Retinal pigment epithelial cell (primary cell): ENCODE results near the gene TMEM97.
"Not testable (repeated sequence)": the region's sequence is repeated elsewhere in the genome, so short reads cannot be mapped to it uniquely, and the experiment has no call there.

Experiments
- DNase-seq: peaks from one replicate; pipeline ENCODE4 v3.0.0-alpha.2; 2010; ENCODE audit warnings: low read depth
- H3K4me3 ChIP-seq: 2 replicates; pipeline ENCODE4 v1.5.1; 2011; ENCODE audit warnings: mild to moderate bottlenecking, low read length, control low read depth, moderate library complexity
- TF ChIP-seq, protein P1 (sequence below): conservative IDR thresholded peaks from 2 replicates; pipeline ENCODE4 v1.5.1; 2011; ENCODE audit warnings: low read depth, low read length, control low read depth, inconsistent platforms

The TMEM97 gene

DNA sequence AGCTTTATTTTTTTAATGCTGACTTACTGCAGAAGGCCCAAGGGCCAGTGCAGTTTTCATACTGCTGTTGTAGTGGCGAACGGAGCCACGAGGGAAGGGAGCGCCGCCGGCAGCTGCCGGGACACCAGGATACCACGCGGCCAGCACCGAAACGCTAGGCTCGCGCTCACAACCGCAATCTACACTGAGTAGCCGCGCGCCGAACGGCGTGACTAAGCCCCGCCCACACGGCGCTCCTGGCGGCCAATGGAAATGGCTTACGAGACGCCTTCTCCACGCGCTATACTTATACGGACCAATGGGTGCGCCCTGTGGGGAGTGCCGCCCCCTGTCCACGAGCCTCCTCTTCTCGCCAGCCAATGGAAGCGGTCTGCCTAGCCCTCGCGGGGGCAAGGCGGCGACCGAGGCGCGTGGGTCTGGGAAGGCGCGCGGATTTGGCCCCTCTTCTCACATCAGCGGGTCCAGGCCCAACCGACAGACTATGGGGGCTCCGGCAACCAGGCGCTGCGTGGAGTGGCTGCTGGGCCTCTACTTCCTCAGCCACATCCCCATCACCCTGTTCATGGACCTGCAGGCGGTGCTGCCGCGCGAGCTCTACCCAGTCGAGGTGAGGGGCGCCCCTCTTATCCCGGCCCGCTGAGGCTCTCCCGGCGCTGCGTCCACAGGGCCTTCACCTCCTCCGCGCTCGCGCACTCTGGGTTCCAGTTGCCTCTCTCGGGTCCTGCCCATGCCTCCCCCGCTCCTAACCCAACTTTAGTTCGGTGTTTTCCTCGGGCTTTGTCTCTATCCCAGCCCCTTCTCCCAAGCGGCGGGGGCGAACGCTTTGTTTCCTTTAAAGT lies at the start of gene TMEM97:
Gene TMEM97 (plus strand): TSS at position 442 of the 839 bp plus-strand sequence. CDS start 40 bp downstream, at position 482.
- TF ChIP-seq, protein P1, sequence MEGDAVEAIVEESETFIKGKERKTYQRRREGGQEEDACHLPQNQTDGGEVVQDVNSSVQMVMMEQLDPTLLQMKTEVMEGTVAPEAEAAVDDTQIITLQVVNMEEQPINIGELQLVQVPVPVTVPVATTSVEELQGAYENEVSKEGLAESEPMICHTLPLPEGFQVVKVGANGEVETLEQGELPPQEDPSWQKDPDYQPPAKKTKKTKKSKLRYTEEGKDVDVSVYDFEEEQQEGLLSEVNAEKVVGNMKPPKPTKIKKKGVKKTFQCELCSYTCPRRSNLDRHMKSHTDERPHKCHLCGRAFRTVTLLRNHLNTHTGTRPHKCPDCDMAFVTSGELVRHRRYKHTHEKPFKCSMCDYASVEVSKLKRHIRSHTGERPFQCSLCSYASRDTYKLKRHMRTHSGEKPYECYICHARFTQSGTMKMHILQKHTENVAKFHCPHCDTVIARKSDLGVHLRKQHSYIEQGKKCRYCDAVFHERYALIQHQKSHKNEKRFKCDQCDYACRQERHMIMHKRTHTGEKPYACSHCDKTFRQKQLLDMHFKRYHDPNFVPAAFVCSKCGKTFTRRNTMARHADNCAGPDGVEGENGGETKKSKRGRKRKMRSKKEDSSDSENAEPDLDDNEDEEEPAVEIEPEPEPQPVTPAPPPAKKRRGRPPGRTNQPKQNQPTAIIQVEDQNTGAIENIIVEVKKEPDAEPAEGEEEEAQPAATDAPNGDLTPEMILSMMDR: peak; percentile 14
- peak within 1 kb of the TSS; percentile 76 for H3K4me3 ChIP-seq
- DNase-seq: peak; percentile 91

DNA sequence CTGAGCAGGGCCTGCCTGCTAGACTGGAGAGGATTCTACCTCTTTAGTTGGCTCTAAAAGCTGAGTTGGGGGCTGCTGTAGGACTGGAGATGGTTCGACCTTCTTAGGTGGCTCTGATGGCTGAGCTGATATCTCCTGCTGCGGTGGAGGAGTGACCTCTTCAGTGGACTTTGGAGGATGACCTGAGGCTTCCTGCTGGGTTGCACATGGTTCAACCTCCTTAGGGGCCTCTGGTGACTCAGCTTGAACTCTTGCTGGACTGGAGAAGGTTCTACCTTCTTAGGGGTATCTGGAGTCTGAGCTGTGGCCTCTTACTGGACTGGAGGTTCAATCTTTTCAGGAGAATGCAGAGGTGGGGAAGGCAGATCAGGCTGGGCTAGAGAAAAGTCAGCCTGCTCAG lies 48.9 kb upstream of the TMEM97 start:
- TF ChIP-seq, protein P1: no peak
- no peak for DNase-seq
- no peak overlapping the region for H3K4me3 ChIP-seq

DNA sequence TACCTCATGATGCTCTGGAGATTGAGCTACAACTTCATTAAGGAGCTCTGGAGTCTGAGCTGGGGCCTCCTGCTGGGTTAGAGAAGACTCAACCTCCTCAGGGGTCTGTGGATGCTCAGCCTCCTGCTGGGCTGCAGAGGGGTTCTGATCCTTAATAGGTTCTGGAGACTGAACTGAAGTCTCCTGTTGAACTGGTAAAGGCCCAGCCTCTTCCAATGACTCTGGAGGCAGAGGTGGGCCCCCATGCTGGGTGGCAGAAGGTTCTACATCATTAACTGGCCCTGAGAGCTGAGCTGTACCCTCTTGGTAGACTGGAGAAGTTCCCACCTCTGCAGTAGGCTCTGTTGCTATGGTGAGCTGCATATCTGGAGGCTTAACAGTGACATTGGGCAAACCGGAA lies 48.1 kb upstream of the TMEM97 start:
- H3K4me3 ChIP-seq: no peak overlapping the region
- DNase-seq: no peak
- TF ChIP-seq, protein P1: no peak

DNA sequence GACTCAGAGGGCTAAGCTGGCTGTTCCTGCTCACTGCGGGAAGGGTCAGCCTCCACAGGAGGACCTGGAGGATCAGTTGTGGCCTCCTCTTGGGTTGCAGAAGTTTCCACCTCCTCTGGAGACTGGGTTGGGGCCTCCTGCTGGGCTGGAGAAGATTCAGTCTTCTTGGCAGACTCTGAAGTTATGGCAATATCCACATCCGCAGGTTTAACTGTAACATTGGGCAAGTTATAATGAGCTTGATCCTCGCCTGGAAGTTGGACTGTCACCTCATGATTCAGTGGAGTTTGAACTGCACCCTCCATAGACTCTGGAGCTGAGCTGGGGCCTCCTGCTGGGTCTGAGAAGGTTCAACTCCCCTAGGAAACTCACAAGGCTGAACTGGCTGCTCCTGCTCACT lies 47.6 kb upstream of the TMEM97 start:
- H3K4me3 ChIP-seq: no peak overlapping the region
- TF ChIP-seq, protein P1: no peak
- DNase-seq: no peak

DNA sequence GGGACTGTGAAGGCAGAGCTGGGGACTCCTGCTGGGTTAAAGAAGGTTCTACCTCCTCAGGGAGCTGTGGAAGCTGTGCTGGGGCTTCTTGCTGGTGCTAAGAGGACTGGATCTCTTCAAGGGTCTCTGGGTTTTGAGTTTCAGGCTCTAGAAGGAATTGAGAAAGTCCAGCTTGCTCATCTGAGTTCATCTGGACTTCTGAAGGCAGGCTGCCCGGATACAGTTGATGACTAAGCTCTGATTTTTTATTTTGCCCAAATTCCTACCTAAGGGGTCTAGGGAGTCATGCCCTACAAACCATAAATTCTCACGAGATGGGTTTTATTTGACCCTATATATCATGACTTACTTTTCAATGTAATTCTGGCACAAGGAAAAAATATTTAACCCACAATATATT lies 46.8 kb upstream of the TMEM97 start:
- H3K4me3 ChIP-seq: no peak overlapping the region
- no peak for DNase-seq
- TF ChIP-seq, protein P1: no peak

DNA sequence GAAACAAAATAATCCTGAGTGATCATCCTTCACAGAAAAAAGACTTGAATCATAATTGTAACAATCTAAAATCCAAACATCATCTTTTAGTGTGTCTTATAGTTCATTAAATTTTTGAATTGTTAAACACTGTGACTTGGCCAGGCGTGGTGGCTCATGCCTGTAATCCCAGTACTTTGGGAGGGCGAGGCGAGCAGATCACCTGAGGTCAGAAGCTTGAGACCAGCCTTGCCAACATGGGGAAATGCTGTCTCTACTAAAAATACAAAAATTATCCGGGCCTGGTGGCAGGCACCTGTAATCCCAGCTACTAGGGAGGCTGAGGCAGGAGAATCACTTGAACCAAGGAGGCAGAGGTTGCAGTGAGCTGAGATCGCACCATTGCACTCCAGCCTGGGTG lies 45.7 kb upstream of the TMEM97 start:
- DNase-seq, H3K4me3 ChIP-seq: not testable (repeated sequence)

DNA sequence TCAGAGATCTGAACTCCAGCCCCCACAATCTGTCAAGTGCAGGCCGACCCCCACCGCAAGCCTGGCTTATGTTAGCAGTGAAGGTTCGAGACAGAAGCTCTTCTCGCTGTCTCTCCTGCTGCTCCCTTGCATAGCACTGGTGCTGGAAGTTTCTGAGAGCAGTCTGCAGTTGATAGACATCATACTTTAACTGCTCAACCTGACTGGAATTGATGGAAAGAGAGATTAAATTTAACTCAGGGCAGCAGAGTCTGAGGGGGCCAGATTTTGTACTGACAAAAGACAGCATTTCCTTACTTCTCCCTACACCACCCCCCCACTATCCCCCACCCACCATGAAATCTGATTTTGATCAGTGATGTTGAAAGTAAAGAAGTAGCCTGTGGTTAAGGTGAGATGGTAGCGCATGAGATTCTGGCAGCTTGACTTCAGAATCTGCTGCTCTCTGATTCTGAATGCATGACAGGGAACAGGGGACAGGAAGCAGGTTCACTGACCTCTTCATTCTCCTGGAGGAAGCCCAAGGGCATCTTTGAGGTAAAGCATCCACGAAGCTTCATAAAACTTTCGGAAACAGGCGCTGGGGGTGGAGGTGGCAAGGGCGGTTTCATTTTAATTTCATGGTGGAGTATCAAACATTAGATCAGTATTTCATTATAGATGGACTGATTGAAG lies 44.3 kb upstream of the TMEM97 start:
- no peak for DNase-seq
- no peak overlapping the region for H3K4me3 ChIP-seq
- TF ChIP-seq, protein P1: no peak
